ENCODE measurements around the gene ERG28.
"Not testable (repeated sequence)": the region's sequence is repeated elsewhere in the genome, so short reads cannot be mapped to it uniquely, and the experiment has no call there.

The ERG28 gene

DNA sequence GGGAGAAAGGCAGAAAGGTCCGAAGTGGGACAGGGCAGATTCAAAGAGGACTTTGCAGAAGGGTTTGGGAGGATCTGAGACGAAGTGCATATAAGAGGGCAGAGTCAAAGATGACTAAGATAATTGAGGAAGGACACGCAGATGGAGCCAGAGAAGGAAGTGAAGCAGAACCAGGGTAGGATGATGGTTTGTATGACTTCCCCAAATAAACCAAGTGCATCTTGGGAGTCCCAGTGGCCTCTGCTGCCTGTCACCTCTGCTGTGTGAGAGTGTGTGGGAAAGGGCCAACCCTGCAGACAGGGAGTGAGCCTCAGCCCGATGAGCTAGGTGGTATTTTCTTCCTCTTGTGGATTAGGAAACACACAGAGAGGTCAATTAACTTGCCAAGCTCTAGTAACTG is 45.5 kb downstream of the ERG28 start:
- no peak for DNase-seq

DNA sequence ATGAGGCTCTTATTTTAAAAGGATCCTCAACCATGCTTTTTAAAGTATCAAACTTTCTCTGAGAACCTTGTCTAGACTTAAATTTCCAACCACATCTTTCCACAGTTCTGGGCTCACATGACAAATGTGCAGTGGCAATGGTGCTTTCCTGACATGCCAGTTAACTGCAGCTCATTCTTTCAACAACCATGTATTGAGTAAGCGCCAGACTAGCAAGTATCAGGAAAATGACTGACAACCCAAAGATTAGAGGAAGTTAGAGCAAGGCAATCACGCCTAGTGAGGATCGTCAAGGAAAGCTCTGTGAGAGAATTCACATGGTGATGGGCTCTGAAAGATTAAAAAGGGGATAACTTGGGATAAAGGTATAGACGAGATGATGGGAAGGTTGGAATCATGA is 46.5 kb downstream of the ERG28 start:
- no peak for DNase-seq

DNA sequence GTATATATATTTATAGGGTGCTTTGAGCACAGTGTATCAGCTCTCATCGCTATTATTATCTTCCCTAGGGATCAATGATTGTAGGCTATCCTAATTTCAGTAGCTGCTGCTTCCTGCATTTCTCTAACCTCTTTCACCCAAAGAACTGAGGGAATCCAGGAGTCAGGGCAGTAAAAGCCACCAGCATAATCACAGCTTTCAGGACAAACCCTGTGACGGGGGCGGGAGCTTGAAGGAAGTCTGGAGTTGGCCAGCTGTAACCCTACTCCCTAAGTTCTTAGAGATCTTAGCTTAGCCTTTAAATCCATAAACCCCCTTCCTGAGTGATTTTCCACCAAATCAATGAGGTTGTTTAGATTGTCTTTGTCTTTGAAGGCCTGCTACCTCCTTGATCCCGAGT is 48.5 kb downstream of the ERG28 start:
- no peak for DNase-seq

GRCh38 chr14:75610834-75611233 is 49.8 kb downstream of the ERG28 start:
- no peak for DNase-seq

DNA sequence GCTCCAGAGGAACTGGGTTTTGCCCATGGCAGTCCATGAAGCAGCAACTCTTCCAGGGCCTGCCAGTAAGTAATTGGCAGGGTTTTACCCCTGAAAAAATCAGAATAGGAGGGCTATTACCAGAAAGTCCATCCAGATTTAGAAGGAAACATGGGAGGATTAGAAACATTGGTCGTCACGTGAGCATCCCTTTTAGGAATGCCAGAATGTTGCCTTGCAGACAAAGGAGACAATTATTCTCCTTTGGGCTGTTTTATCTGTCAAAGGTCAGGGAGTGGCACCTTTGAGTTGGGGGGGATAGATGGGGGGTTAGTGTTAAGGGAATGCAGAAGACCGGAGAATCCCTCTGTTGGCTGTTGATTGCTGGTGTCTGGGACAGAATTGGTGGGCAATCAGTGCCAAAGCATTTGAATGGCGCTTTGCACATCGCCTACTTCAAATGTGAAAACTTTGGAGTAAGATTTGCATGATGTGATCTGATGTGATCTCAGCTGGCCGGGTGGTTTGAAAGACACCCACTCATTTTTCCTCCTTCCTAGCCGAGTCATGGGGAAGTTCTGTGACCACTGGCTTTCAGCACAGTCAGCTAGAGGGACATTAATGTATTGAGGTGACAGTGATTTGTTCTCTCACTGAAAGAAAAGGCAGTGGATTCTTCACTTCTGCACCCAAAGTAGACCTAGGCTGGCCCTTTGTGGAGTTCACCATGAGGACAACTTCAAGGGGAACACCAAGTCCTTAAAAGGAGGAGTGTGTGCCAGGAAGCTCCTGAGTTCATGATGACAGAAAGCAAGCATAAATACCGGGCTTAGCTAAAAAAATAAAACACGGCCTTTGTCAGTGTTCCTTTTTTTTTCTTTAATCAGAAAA is 50.8 kb downstream of the ERG28 start:
- DNase-seq, result no peak

GRCh38 chr14:75609116-75609515 is 51.6 kb downstream of the ERG28 start:
- no peak for DNase-seq

GRCh38 chr14:75607842-75608640 is 52.6 kb downstream of the ERG28 start:
- DNase-seq, result no peak

DNA sequence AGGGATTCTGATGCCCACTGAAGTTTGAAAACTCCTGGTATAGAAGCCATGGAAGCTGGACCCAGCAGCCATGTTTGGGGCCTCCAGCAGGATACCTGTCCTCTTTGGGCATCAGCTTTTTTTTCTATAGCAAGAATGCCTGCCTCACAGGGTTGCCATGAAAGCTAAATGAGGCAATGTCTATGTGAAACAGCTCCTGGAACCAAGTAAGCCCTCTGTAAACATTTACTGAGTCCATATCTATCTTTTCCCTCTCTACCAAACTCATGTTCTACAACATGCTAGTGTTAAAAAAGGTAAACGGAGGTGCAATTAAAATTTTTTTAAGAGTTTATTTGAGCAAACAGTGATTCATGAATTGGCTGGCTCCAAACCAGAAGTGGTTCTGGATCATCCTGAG is 53.6 kb downstream of the ERG28 start:
- no peak for DNase-seq

GRCh38 chr14:75605916-75606315 is 54.8 kb downstream of the ERG28 start:
- DNase-seq, result no peak

DNA sequence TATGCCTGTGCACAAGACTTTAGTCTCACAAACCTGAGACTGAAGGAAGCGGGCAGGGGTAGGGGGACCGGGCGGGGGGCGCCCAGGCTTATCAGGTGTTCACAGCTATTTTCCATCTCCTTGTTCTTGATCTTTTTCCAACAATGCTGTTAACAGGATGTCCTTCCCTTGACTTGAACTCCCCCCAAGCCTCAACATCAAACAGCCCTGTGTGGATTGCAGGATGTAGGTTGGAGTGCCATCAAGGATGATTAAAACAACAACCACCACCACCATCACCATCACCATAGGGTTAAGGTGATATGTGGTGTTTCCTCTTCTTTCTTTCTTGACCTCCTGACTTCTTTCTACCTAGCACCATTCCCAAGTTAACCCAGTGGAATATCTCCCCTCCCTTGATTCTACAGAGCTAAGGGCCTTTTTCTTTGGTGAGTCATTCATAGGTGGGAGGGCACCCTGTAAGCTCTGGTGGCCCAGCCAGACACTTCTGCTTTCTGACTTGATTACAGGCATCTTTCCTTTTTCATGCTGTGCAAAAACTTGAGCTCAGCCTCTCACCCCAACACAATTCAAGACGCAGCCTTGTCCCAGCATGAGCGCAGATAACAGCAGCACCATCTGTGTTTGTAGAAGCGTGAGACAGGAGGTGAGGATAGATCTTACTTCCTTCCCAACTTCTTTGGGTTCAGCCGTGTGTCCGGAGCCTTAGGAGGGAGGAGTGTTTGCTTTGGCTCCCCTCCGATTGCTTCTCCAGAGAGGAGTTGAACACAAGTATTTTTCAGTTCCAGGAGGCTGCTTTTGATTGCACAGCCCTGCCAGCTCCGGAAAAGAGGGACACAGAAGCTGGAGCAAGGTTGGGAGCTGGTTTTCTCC is 55.5 kb downstream of the ERG28 start:
- no peak for DNase-seq

GRCh38 chr14:75602503-75602902 is 58.2 kb downstream of the ERG28 start:
- DNase-seq, result no peak

DNA sequence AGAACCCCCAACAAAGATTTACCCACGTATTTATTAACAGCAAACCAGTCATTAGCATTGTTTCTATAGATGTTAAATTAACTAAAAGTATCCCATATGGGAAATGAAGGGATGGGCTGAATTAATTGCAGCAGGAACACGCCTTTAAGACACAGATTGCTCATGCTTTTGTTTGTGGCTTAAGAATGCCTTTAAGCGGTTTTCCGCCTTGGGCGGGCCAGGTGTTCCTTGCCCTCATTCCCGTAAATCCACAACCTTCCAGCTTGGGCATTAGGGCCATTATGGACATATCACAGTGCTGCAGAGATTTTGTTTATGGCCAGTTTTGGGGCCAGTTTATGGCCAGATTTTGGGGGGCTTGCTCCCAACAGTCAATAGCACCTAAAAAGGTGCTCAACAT is 59.6 kb downstream of the ERG28 start:
- DNase-seq, result not testable (repeated sequence)

DNA sequence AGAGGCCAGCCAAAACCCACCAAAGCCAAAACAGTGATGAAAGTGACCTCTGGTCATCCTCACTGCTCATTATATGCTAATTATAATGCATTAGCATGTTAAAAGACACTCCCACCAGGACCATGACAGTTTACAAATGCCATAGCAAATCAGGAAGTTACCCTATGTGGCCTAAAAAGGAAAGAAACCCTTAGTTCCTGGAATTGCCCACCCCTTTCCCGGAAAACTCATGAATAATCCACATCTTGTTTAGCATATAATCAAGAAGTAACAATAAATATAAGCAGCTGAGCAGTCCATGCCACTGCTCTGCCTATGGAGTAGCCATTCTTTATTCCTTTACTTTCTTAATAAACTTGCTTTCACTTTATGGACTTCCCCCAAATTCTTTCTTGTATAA is 60.6 kb downstream of the ERG28 start:
- not testable (repeated sequence) for DNase-seq

Measured in right forelimb (tissue), 1 donor.